Measurements from ENCODE around the gene KLB. TPM values are rescaled to one million over a fixed set of nuclear protein-coding genes. Genes with fewer than 3 reads are reported as not detected.

KLB gene
- total RNA-seq, 1 donor from 2014 or later: not detected

DNA sequence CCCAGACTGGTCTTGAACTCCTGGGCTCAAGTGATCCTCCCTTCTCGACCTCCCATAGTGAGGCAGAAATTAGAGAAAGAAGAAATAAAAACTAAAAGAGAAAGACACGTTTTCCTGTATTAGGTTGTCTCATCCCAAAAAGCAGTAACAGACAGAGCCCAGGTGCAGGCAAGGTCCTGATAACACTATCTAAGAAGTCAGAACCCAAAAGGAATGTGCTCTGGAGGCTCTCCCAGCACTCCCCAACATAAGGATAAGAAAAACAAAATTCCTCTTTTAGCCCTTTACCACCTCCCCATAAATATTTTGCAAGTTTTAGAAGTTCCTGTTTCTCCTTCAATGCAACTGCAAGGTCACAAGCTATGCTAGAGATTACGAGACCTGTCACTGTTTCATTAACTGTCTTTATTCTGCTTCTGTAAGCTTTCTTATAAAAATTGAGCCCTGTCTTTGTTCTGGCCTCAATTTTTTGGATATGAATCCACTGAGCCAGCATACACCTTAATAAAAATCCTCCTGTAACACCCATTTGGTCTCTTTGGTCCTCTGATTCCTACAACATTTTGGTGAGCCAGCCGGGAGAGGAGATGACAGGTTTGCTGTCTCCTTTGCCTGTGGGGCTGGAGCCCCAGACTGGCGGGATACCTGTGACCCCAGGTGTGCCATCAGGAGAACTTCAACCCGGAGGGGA is 78.0 kb downstream of the KLB start:
- Mint-ChIP-seq H3K36me3 (ENCODE audit: low read depth) (no peaks in the 10 kb centered on the region), H3K4me1 (no peaks in the 10 kb centered on the region), H3K4me3 (no peak overlapping the region), H3K9me3 (peaks cover 3% of the 10 kb centered on the region), H3K27me3 (ENCODE audit: low read depth) (no peaks in the 10 kb centered on the region), H3K27ac (ENCODE audit: unreplicated experiment) (no peak overlapping the region)
- no peak for DNase-seq (ENCODE audit: low read depth, low spot score)
- TF ChIP-seq, protein P1, sequence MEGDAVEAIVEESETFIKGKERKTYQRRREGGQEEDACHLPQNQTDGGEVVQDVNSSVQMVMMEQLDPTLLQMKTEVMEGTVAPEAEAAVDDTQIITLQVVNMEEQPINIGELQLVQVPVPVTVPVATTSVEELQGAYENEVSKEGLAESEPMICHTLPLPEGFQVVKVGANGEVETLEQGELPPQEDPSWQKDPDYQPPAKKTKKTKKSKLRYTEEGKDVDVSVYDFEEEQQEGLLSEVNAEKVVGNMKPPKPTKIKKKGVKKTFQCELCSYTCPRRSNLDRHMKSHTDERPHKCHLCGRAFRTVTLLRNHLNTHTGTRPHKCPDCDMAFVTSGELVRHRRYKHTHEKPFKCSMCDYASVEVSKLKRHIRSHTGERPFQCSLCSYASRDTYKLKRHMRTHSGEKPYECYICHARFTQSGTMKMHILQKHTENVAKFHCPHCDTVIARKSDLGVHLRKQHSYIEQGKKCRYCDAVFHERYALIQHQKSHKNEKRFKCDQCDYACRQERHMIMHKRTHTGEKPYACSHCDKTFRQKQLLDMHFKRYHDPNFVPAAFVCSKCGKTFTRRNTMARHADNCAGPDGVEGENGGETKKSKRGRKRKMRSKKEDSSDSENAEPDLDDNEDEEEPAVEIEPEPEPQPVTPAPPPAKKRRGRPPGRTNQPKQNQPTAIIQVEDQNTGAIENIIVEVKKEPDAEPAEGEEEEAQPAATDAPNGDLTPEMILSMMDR (conservative IDR thresholded peaks at IDR 0.05): no peak

- DNase-seq (ENCODE audit: low read depth, low spot score): no peak
Observed at GRCh38 chr4:39486221-39486804, 79.6 kb downstream of the KLB start.

GRCh38 chr4:39490322-39490721 is 83.6 kb downstream of the KLB start:
- no peak for DNase-seq (ENCODE audit: low read depth, low spot score)
- Mint-ChIP-seq H3K4me1 (no peaks in the 10 kb centered on the region), H3K27me3 (ENCODE audit: low read depth) (no peaks in the 10 kb centered on the region), H3K9me3 (no peaks in the 10 kb centered on the region), H3K4me3 (no peak overlapping the region), H3K27ac (ENCODE audit: unreplicated experiment) (no peak overlapping the region), H3K36me3 (ENCODE audit: low read depth) (no peaks in the 10 kb centered on the region)
- TF ChIP-seq, protein P1 (conservative IDR thresholded peaks at IDR 0.05): no peak

More at GRCh38 chr4:39486221-39486804, 79.6 kb downstream of the KLB start:
- no peak overlapping the region for H3K4me3 Mint-ChIP-seq
- TF ChIP-seq, protein P1 (conservative IDR thresholded peaks at IDR 0.05): no peak
- no peaks in the 10 kb centered on the region for H3K27me3 Mint-ChIP-seq (ENCODE audit: low read depth)
- H3K9me3 Mint-ChIP-seq: peaks cover 3% of the 10 kb centered on the region
- no peaks in the 10 kb centered on the region for H3K4me1 Mint-ChIP-seq
- H3K36me3 Mint-ChIP-seq (ENCODE audit: low read depth): no peaks in the 10 kb centered on the region
- H3K27ac Mint-ChIP-seq (ENCODE audit: unreplicated experiment): no peak overlapping the region

DNA sequence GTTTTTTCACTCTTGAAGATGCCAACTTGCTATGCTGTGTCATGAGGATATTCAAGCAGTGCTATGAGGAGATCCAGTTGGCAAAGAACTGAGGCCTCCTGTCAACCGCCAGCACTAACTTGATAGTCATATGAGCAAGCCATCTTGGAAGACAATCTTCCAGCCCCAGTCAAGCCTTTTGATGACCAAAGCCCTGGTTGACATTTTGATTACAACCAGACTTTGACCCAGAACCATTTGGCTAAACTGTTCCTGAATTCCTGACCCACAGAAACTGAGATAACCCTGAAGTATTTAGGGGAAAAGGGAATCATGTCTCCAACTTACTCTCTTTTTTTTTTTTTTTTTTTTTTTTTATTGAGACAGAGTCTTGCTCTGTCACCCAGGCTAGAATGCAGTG is 87.6 kb downstream of the KLB start:
- Mint-ChIP-seq H3K27me3 (ENCODE audit: low read depth) (no peaks in the 10 kb centered on the region), H3K36me3 (ENCODE audit: low read depth) (no peaks in the 10 kb centered on the region), H3K27ac (ENCODE audit: unreplicated experiment) (no peak overlapping the region), H3K4me3 (no peak overlapping the region), H3K9me3 (no peaks in the 10 kb centered on the region), H3K4me1 (no peaks in the 10 kb centered on the region)
- DNase-seq (ENCODE audit: low read depth, low spot score): no peak
- TF ChIP-seq, protein P1 (conservative IDR thresholded peaks at IDR 0.05): no peak

- no peaks in the 10 kb centered on the region for H3K27me3 Mint-ChIP-seq (ENCODE audit: low read depth)
- DNase-seq (ENCODE audit: low read depth, low spot score): no peak
- TF ChIP-seq, protein P1 (conservative IDR thresholded peaks at IDR 0.05): no peak
- H3K27ac Mint-ChIP-seq (ENCODE audit: unreplicated experiment): peak overlapping the region; percentile 24
- no peaks in the 10 kb centered on the region for H3K9me3 Mint-ChIP-seq
- peaks cover 3% of the 10 kb centered on the region for H3K36me3 Mint-ChIP-seq (ENCODE audit: low read depth)
- H3K4me1 Mint-ChIP-seq: no peaks in the 10 kb centered on the region
- H3K4me3 Mint-ChIP-seq: no peak overlapping the region
Observed at GRCh38 chr4:39495446-39496213, 88.9 kb downstream of the KLB start.
